DND-41 (cell line): Measurements from ENCODE around the gene PDE4B.

Source experiments
- ATAC-seq: fragments of 200-7000 bp; cut with Tn5 transposase; 3 replicates; pipeline ENCODE4 v1.9.1; 2021; ENCODE audit warnings: low read depth; ENCODE audit not compliant: insufficient read depth
- DNase-seq: peaks from one replicate; pipeline ENCODE4 v3.0.0-alpha.2; 2020
- H2AFZ ChIP-seq: 2 replicates; pipeline ENCODE4 v1.6.0; 2012; ENCODE audit warnings: low read depth, low read length
- H3K27ac ChIP-seq: 2 replicates; pipeline ENCODE4 v1.5.1; 2012; ENCODE audit warnings: low read length, inconsistent platforms
- H3K27me3 ChIP-seq: fragments of 200-600 bp; sonication (generic); 2 replicates; pipeline ENCODE4 v1.6.0; 2012; ENCODE audit warnings: low read length, mild to moderate bottlenecking, inconsistent platforms; ENCODE audit not compliant: insufficient read depth, poor library complexity
- H3K36me3 ChIP-seq: 2 replicates; pipeline ENCODE4 v1.5.1; 2012; ENCODE audit warnings: low read length, inconsistent platforms; ENCODE audit not compliant: insufficient read depth
- H3K4me1 ChIP-seq: 2 replicates; pipeline ENCODE4 v1.5.1; 2012; ENCODE audit warnings: mild to moderate bottlenecking, low read length; ENCODE audit not compliant: insufficient read depth
- H3K4me2 ChIP-seq: 2 replicates; pipeline ENCODE4 v1.6.0; 2012; ENCODE audit warnings: mild to moderate bottlenecking, moderate library complexity, low read length, inconsistent platforms; ENCODE audit not compliant: insufficient read depth
- H3K4me3 ChIP-seq, 2 experiments: fragments of 200-600 bp in 1 of 2; shearing (Covaris generic) in 1 of 2; 2 replicates each; pipeline ENCODE4 v1.5.1; 2012 to 2016; ENCODE audit warnings: inconsistent platforms in 2 of 2, low read length in 2 of 2, mild to moderate bottlenecking in 2 of 2, low read depth in 1 of 2, moderate library complexity in 1 of 2
- H3K79me2 ChIP-seq: 2 replicates; pipeline ENCODE4 v1.6.0; 2012; ENCODE audit warnings: low read length, inconsistent platforms; ENCODE audit not compliant: insufficient read depth
- H3K9ac ChIP-seq: 2 replicates; pipeline ENCODE4 v1.6.0; 2012; ENCODE audit warnings: low read depth, mild to moderate bottlenecking, inconsistent platforms, low read length, moderate library complexity
- H3K9me3 ChIP-seq: 2 replicates; pipeline ENCODE4 v1.5.1; 2012; ENCODE audit warnings: low read length, moderate library complexity, mild to moderate bottlenecking, inconsistent platforms; ENCODE audit not compliant: insufficient read depth, severe bottlenecking
- H4K20me1 ChIP-seq: 2 replicates; pipeline ENCODE4 v1.6.0; 2012; ENCODE audit warnings: low read length; ENCODE audit not compliant: insufficient read depth
- EZH2 ChIP-seq: IDR thresholded peaks from 3 replicates; pipeline ENCODE4 v1.6.1; 2012; ENCODE audit warnings: borderline replicate concordance, low read depth, mild to moderate bottlenecking, moderate library complexity, low read length, inconsistent platforms; ENCODE audit not compliant: severe bottlenecking
- TF ChIP-seq, protein P1 (sequence below): IDR thresholded peaks from 2 replicates; pipeline ENCODE4 v1.5.1; 2012; ENCODE audit warnings: borderline replicate concordance, low read length, moderate library complexity, mild to moderate bottlenecking; ENCODE audit not compliant: poor library complexity, severe bottlenecking; ENCODE audit errors: extremely low read depth

The PDE4B gene

DNA sequence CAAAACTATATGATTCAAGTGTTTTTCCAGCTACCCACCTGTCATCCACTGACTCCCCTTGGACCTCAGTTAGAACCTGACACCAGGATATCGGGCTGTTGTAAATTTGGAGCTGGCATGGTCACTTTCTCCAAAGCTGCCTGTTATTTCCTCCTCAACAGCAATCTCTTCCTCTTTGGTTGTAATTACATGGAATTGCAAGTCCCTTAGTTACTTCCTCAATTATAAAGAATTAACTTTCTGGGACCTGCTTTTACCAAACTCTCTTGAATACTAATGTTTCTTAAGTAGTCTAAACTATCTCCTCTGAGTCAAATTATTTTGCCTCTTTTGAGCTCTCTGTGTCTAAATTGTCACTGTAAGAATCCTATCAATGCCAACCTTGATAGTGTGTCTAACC lies 590.9 kb downstream of the PDE4B start:
- H3K9ac ChIP-seq, result no peak overlapping the region
- no peak overlapping the region for H3K4me2 ChIP-seq
- H3K36me3 ChIP-seq, result no peaks in the 10 kb centered on the region
- H3K9me3 ChIP-seq, result peaks cover 22% of the 10 kb centered on the region
- H3K79me2 ChIP-seq, result no peaks in the 10 kb centered on the region
- DNase-seq, result no peak
- no peak for ATAC-seq
- TF ChIP-seq, protein P1, sequence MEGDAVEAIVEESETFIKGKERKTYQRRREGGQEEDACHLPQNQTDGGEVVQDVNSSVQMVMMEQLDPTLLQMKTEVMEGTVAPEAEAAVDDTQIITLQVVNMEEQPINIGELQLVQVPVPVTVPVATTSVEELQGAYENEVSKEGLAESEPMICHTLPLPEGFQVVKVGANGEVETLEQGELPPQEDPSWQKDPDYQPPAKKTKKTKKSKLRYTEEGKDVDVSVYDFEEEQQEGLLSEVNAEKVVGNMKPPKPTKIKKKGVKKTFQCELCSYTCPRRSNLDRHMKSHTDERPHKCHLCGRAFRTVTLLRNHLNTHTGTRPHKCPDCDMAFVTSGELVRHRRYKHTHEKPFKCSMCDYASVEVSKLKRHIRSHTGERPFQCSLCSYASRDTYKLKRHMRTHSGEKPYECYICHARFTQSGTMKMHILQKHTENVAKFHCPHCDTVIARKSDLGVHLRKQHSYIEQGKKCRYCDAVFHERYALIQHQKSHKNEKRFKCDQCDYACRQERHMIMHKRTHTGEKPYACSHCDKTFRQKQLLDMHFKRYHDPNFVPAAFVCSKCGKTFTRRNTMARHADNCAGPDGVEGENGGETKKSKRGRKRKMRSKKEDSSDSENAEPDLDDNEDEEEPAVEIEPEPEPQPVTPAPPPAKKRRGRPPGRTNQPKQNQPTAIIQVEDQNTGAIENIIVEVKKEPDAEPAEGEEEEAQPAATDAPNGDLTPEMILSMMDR, result no peak
- TF ChIP-seq EZH2, result no peak
- no peaks in the 10 kb centered on the region for H4K20me1 ChIP-seq
- H3K4me3 ChIP-seq, result no peak overlapping the region
- H2AFZ ChIP-seq, result no peak overlapping the region
- no peak overlapping the region for H3K27ac ChIP-seq
- H3K4me1 ChIP-seq, result no peaks in the 10 kb centered on the region
- no peaks in the 10 kb centered on the region for H3K27me3 ChIP-seq

DNA sequence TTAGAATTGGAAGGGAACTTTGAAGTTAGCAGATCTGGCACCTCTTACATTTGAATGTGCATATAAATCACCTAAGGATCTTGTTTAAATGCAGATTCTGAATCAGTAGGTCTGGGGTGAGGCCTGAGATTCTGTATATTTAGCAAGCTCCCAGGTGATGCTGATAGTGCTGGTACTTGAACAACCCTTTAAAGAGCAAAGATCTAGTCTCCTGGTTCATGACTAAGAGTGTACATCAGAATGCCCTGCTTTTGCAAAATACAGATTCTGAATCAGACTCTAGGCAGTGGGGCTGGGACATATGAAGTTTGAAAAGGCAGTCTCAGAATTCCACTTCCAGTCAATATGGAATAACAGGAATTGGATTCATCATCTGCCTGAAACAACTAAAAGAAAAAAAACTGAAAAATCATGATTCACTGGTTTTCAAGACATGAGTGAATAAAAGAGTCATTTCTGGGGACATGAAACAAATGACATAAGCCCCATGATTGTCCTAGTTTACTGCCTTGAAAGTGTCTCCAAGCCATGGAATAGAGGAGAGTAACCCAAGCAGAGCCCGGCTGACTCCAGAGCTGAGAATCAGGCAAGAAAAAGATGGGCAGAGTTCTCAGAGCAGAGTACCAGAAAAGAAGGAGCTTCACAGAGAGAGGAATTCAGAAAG lies 591.7 kb downstream of the PDE4B start:
- DNase-seq, result no peak
- Histone ChIP-seq H4K20me1 (no peaks in the 10 kb centered on the region), H3K9me3 (peaks cover 22% of the 10 kb centered on the region), H3K4me1 (no peaks in the 10 kb centered on the region), H3K27me3 (no peaks in the 10 kb centered on the region), H3K9ac (no peak overlapping the region), H3K79me2 (no peaks in the 10 kb centered on the region), H3K36me3 (no peaks in the 10 kb centered on the region), H2AFZ (no peak overlapping the region), H3K4me3 (no peak overlapping the region), H3K27ac (no peak overlapping the region), H3K4me2 (no peak overlapping the region)
- TF ChIP-seq, protein P1, result no peak
- no peak for TF ChIP-seq EZH2
- no peak for ATAC-seq

DNA sequence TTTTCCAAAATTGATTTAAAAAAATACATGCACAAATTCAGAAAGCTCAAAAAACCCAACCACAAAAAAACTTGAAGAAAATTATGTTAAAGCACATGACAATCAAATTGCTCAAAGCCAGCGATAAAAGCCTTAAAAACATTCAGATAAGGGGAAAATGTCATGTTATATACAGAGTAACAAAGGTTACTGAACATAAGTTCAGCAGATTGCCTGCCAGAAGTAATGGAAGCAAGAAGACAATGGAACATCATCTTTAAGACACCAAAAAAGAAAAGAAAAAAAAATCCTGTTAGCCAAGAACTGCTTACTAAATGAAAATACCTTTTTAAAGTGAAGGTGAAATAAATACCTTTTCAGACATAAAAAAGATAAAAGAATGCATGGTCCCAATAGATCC lies 594.0 kb downstream of the PDE4B start:
- Histone ChIP-seq H3K36me3 (no peaks in the 10 kb centered on the region), H3K4me2 (no peak overlapping the region), H3K9ac (no peak overlapping the region), H3K4me1 (no peaks in the 10 kb centered on the region), H4K20me1 (no peaks in the 10 kb centered on the region), H2AFZ (no peak overlapping the region), H3K4me3 (no peak overlapping the region), H3K27me3 (no peaks in the 10 kb centered on the region), H3K79me2 (no peaks in the 10 kb centered on the region), H3K27ac (no peak overlapping the region), H3K9me3 (peaks cover 28% of the 10 kb centered on the region)
- DNase-seq (no peak), ATAC-seq (no peak)
- TF ChIP-seq, protein P1, result no peak
- TF ChIP-seq EZH2, result no peak
